ENCODE results near the gene OR5L1. TPM values are rescaled to one million over a fixed set of nuclear protein-coding genes. Genes with fewer than 3 reads are reported as not detected.

Gene OR5L1
- total and polyA plus RNA-seq, 7 donors: not detected

DNA sequence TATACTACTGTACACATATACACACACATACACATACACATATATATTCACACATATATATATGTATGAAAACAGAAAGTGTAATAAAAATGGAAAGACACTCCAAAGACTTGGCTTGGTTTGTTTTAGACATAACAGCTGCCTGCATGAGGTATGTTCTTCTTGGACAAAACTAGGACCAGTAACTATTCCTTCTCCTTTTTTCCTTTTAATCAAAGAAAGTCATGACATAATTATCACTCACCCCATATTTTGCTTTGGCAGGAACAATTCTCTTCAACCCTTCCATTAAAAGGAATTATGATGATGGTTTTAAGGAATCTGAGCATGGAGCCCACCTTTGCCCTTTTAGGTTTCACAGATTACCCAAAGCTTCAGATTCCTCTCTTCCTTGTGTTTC, 15.9 kb upstream of the OR5L1 start, which contains the start of gene OR5D14:
TSS of gene OR5D14 (plus strand) at position 301 of the 400 bp plus-strand sequence. CDS start at position 301, 0 bp downstream.
- TF ChIP-seq, protein P1, sequence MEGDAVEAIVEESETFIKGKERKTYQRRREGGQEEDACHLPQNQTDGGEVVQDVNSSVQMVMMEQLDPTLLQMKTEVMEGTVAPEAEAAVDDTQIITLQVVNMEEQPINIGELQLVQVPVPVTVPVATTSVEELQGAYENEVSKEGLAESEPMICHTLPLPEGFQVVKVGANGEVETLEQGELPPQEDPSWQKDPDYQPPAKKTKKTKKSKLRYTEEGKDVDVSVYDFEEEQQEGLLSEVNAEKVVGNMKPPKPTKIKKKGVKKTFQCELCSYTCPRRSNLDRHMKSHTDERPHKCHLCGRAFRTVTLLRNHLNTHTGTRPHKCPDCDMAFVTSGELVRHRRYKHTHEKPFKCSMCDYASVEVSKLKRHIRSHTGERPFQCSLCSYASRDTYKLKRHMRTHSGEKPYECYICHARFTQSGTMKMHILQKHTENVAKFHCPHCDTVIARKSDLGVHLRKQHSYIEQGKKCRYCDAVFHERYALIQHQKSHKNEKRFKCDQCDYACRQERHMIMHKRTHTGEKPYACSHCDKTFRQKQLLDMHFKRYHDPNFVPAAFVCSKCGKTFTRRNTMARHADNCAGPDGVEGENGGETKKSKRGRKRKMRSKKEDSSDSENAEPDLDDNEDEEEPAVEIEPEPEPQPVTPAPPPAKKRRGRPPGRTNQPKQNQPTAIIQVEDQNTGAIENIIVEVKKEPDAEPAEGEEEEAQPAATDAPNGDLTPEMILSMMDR (IDR thresholded peaks at IDR 0.05): no peak
- Histone ChIP-seq H3K9me3 (no peaks in the 10 kb centered on the region), H3K4me1 (no peaks in the 10 kb centered on the region), H3K27me3 (ENCODE audit: insufficient read depth in 3 of 3, low read length in 2 of 3) (no peaks in the 10 kb centered on the region), H3K27ac (no peak within 1 kb of the TSS), H3K36me3 (ENCODE audit: insufficient read depth in 1 of 2, low read depth in 1 of 2) (no peaks in the 10 kb centered on the region), H3K4me3 (no peak within 1 kb of the TSS)
- ATAC-seq (no peak), DNase-seq (no peak)
- intact Hi-C loops (cut with DNase I): no loop called here

DNA sequence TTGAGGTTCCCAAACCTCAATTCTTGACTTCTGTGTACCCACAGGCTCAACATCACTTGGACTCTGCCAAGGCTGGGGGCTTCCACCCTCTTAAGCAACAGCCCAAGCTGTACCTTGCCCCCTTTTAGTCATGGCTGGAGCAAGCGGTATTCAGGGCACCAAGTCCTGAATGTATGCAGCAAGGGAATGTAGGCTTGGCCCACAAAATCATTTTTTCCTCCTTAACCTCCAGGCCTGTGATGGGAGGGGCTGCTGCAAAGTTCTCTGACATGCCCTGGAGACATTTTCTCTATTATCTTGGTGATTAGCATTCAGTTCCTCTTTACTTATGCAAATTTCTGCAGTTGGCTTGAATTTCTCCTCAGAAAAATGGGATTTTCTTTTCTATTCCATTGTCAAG, 4.9 kb upstream of the OR5L1 start:
- H3K27me3 ChIP-seq (ENCODE audit: insufficient read depth in 3 of 3, low read length in 2 of 3): no peaks in the 10 kb centered on the region
- intact Hi-C loops (cut with DNase I): no loop called here
- no peaks in the 10 kb centered on the region for H3K4me1 ChIP-seq
- no peak for DNase-seq
- no peaks in the 10 kb centered on the region for H3K36me3 ChIP-seq (ENCODE audit: insufficient read depth in 1 of 2, low read depth in 1 of 2)
- TF ChIP-seq, protein P1 (IDR thresholded peaks at IDR 0.05): no peak
- H3K9me3 ChIP-seq: no peaks in the 10 kb centered on the region
- no peak overlapping the region for H3K27ac ChIP-seq
- 72 to 86% (median 78%) methylated on average over 1 of the region's 1 CpG for WGBS, 3 donors
- no peak overlapping the region for H3K4me3 ChIP-seq
- ATAC-seq: no peak

DNA sequence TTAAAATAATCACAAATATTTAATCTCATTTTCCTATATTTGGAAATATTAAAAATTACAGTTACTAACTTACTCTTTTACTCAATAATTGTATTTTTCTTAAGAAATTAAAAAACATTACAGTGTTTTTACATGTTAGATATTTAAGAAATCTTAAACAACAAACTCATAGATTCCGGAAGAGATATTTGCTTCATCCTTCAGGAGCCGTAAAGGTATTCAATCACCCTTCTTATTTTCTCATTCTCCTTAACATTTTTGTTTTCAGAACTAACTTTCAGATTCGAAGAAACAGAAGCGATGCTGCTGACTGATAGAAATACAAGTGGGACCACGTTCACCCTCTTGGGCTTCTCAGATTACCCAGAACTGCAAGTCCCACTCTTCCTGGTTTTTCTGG, 8.2 kb downstream of the OR5L1 start, which contains the start of gene OR5D18:
TSS of gene OR5D18 (plus strand) at position 301 of the 400 bp plus-strand sequence. CDS start at position 301, 0 bp downstream.
- no peak for ATAC-seq

DNA sequence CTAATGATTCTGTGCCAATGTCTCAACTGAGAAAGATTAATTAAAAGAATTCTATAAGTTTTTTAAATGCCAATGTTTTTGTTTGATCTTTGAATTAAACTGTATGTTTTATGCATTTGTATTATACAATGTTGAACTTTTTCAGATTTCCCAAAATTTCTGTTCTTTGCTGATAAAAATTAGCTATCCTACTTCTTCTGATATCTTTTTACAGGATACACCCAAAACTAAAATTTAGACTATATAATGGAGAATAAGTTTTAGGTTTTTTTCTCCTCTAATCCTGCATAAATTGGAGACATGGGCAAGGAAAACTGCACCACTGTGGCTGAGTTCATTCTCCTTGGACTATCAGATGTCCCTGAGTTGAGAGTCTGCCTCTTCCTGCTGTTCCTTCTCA, 15.8 kb downstream of the OR5L1 start, which contains the start of gene OR5L2:
TSS of gene OR5L2 (plus strand) at position 301 of the 400 bp plus-strand sequence. CDS start at position 301, 0 bp downstream.
- intact Hi-C loops (cut with DNase I): no loop called here
- DNase-seq: no peak
- Histone ChIP-seq H3K4me1 (no peaks in the 10 kb centered on the region), H3K4me3 (no peak within 1 kb of the TSS), H3K36me3 (ENCODE audit: insufficient read depth in 1 of 2, low read depth in 1 of 2) (no peaks in the 10 kb centered on the region), H3K27me3 (ENCODE audit: insufficient read depth in 3 of 3, low read length in 2 of 3) (no peaks in the 10 kb centered on the region), H3K27ac (no peak within 1 kb of the TSS), H3K9me3 (no peaks in the 10 kb centered on the region)
- ATAC-seq: no peak
- TF ChIP-seq, protein P1 (IDR thresholded peaks at IDR 0.05): no peak

More for the DNA sequence above, 8.2 kb downstream of the OR5L1 start, which contains the start of gene OR5D18:
- TF ChIP-seq, protein P1 (IDR thresholded peaks at IDR 0.05): no peak
- H3K4me1 ChIP-seq: no peaks in the 10 kb centered on the region
- H3K36me3 ChIP-seq (ENCODE audit: insufficient read depth in 1 of 2, low read depth in 1 of 2): no peaks in the 10 kb centered on the region
- 80 to 81% (median 81%) methylated on average over 5 of the region's 5 CpGs for WGBS, 3 donors
- no peak for DNase-seq
- no peaks in the 10 kb centered on the region for H3K27me3 ChIP-seq (ENCODE audit: insufficient read depth in 3 of 3, low read length in 2 of 3)
- intact Hi-C loops (cut with DNase I): no loop called here
- no peaks in the 10 kb centered on the region for H3K9me3 ChIP-seq
- H3K27ac ChIP-seq: no peak within 1 kb of the TSS
- no peak within 1 kb of the TSS for H3K4me3 ChIP-seq

DNA sequence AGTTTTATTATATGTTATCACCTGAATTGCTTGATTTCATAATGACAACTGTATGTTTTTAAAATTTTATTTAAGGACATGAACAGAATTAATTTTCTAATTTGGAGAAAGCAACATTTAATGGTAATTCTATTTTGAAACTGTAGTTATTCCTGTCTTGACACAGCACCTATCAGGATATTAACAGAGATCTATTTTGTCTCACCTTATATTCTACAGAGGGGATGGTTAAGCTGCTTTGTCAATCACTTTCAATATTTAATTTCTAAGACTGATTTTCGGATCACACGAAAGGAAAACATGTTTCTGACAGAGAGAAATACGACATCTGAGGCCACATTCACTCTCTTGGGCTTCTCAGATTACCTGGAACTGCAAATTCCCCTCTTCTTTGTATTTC, 27.3 kb downstream of the OR5L1 start, which contains the start of gene OR5D16:
TSS of gene OR5D16 (plus strand) at position 301 of the 400 bp plus-strand sequence. CDS start at position 301, 0 bp downstream.
- Histone ChIP-seq H3K27ac (no peak within 1 kb of the TSS), H3K9me3 (no peaks in the 10 kb centered on the region), H3K4me1 (no peaks in the 10 kb centered on the region), H3K27me3 (ENCODE audit: insufficient read depth in 3 of 3, low read length in 2 of 3) (no peaks in the 10 kb centered on the region), H3K36me3 (ENCODE audit: insufficient read depth in 1 of 2, low read depth in 1 of 2) (no peaks in the 10 kb centered on the region), H3K4me3 (no peak within 1 kb of the TSS)
- ATAC-seq (no peak), DNase-seq (no peak)
- intact Hi-C loops (cut with DNase I): no loop called here
- TF ChIP-seq, protein P1 (IDR thresholded peaks at IDR 0.05): no peak
- WGBS, 3 donors: 18 to 34% (median 31%) methylated on average over 3 of the region's 3 CpGs
